ENCODE results near the gene LY6G5B.

- TF ChIP-seq, protein P1, sequence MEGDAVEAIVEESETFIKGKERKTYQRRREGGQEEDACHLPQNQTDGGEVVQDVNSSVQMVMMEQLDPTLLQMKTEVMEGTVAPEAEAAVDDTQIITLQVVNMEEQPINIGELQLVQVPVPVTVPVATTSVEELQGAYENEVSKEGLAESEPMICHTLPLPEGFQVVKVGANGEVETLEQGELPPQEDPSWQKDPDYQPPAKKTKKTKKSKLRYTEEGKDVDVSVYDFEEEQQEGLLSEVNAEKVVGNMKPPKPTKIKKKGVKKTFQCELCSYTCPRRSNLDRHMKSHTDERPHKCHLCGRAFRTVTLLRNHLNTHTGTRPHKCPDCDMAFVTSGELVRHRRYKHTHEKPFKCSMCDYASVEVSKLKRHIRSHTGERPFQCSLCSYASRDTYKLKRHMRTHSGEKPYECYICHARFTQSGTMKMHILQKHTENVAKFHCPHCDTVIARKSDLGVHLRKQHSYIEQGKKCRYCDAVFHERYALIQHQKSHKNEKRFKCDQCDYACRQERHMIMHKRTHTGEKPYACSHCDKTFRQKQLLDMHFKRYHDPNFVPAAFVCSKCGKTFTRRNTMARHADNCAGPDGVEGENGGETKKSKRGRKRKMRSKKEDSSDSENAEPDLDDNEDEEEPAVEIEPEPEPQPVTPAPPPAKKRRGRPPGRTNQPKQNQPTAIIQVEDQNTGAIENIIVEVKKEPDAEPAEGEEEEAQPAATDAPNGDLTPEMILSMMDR (conservative IDR thresholded peaks at IDR 0.05; ENCODE audit: low read length) = no peak
- TF ChIP-seq EZH2phosphoT487 (IDR thresholded peaks at IDR 0.05; ENCODE audit: borderline replicate concordance, low read depth, low read length) = no peak
Observed at GRCh38 chr6:31660381-31661261, 9.2 kb upstream of the LY6G5B start, which contains the start of gene C6orf47.
